AG08395 (cell line): Measurements from ENCODE around the gene HES5.

Experiments used
- DNase-seq: peaks from one replicate; pipeline ENCODE4 v3.0.0; 2012; ENCODE audit warnings: mixed read lengths, low spot score

HES5 gene

GRCh38 chr1:2530513-2531361 lies 674 bp upstream of the HES5 start:
- no peak for DNase-seq

DNA sequence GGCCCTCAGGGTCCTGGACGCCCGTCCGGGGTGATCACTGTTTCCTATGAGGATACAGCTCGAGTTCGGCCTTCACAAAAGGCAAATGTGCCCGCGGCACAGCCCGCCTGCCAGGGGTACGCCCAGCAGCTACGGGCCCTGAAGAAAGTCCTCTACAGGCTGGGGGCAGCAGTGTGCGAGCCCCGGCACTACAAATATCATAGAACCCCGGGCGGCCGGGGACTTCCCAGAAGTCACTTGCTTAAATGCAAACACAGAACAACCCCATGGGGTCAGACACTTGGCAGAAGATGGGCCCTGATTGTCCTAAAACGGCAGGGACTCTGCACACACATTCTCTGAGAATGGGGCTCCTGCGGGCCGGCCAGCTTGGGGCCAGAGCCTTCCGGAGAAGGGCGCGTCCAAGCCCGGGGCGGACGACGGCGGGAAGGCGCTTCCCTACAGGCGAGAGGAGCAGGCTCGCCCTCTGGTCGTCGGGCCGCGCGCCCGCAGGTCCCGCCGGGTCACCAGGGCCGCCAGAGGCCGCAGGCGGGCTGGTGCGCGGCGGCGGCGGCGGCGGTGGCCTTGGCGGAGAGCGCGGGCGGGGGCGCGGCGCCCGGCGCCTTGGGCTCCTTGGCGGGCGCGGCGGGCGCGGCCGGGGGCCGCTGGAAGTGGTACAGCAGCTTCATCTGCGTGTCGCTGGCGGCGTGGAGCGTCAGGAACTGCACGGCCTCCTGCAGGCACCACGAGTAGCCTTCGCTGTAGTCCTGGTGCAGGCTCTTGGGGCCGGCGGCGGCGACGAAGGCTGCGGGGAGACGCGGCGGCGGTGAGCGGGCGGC lies 888 bp downstream of the HES5 start:
- DNase-seq: no peak

DNA sequence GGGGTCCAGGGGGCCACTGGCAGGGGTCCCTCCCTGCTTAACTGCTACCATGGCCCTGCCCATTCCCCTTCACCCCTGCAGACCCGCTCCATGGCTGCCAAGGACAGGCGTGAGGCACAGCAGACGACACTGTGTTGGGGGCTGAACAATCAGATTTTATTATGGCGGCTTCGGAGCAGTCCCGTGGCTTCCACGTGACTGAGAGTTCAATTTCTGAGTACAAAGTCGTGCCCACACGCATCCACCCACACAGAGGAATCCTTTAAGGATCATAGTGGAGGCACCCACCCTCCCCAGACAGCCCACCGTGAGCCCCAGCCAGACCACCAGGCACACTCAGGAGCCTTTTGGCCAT lies 1.5 kb downstream of the HES5 start:
- DNase-seq: no peak

DNA sequence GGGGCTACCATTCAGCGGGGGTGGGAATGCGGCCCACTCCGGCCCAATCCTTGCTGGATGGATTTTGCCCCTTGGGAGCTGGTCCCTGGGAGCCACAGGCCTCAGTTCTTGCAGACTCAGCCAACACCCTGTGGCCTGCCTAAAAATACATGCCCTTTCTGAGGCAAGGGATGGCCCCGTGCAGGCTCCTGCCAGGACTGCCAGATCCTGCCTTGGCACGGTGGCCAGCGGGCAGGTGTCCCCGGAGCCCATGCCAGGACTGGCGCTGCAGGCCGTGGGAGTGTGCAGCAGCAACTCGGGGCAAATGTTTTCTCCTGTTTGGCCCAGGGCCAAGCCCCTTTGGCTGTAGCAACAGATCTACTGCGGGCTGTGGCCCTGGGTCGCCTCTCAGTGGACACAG lies 2.0 kb downstream of the HES5 start:
- DNase-seq: no peak

DNA sequence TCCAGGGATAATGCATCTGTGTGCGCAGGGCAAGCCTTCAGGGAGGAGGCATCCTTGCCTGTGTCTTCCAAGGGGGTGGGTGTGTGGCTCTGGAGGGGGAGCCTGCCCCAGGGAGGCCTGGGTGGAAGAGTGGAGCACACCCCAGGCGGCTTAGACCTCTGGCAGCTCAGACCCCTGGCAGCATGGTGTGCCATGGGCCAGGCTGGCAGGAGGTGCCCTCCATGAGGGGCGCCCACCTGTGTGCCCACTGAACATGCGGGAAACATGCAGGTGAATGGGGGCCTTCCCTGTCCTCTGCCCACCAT lies 2.6 kb downstream of the HES5 start:
- DNase-seq: no peak

- peak; percentile 61 for DNase-seq
Observed at GRCh38 chr1:2526824-2527555, 3.1 kb downstream of the HES5 start.

DNA sequence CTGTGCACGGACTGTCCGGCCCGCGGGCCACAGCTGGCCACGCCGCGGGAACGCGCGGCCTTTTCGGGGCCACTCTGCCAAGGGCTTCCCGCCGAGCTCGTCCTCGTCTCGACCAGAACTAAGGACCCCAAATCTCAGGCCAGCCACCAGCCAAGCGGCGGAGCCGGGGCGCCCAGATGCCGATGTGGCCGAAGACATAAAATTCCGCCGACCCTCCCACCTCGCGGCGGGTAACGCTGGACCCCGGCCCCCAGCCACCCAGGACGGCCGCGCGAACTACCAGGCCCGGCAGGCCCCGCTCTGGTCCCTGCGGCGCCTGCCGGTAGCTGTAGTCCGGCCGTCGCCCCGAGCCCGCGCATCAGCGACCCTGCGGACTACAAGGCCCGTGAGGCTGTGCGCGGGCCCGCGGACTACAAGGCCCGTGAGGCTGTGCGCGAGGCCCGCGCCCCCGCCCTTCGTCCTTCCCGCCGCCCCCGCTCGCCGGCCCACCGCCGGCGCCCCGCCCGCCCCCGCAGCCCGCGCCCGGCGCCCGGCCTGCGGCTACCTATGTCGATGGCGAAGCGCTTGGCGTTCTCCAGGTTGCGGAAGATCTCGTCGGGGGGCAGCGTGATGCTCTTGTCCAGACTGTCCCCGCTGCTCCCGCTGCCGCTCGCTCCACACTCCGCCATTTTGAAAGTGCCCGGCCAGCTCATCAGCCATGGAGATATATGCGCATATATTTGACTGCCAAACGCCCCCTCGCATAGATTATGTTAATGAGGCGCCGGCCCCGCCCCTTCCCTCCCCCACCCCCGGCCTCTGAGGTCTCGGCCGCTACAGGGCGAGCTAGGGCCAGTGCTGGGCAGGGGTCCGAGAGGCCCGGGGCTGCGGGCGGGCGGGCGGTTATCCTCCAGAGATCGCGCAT lies 3.9 kb downstream of the HES5 start, which contains the start of gene PANK4:
TSS of gene PANK4 (minus strand) at position 677 of the 904 bp plus-strand sequence. CDS start at position 668, 9 bp downstream.
- peak; percentile 94 for DNase-seq

GRCh38 chr1:2525572-2525919 lies 4.5 kb downstream of the HES5 start:
- no peak for DNase-seq

GRCh38 chr1:2523891-2524609 lies 6.0 kb downstream of the HES5 start:
- no peak for DNase-seq

- no peak for DNase-seq
Observed at GRCh38 chr1:2523191-2523890, 6.7 kb downstream of the HES5 start.

- no peak for DNase-seq
Observed at GRCh38 chr1:2522230-2522629, 7.8 kb downstream of the HES5 start.

- DNase-seq: no peak
Observed at GRCh38 chr1:2520806-2521205, 9.3 kb downstream of the HES5 start.

- no peak for DNase-seq
Observed at GRCh38 chr1:2520206-2520605, 9.9 kb downstream of the HES5 start.

- DNase-seq: no peak
Observed at GRCh38 chr1:2519729-2520128, 10.3 kb downstream of the HES5 start.

- no peak for DNase-seq
Observed at GRCh38 chr1:2519029-2519685, 10.9 kb downstream of the HES5 start.

DNA sequence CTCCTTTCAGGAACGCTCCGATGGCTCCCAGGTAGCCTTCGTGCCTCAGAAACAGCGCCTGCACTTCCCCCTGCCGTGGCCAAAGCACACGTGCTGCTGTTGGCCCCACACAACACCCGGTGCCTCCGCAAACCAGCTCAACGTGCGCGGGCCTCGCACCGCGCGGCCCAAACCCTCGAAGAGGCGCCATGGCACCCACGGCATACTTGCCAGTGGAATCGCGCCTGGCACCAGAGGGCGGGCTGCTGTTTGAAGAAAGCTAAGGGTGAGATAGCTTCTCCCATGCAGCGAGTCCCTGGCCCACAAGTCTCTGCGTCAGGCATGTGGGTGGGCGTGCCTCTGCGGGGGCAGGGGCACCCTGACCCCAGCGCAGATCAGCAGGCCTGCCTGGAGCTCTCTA lies 11.5 kb downstream of the HES5 start:
- no peak for DNase-seq

DNA sequence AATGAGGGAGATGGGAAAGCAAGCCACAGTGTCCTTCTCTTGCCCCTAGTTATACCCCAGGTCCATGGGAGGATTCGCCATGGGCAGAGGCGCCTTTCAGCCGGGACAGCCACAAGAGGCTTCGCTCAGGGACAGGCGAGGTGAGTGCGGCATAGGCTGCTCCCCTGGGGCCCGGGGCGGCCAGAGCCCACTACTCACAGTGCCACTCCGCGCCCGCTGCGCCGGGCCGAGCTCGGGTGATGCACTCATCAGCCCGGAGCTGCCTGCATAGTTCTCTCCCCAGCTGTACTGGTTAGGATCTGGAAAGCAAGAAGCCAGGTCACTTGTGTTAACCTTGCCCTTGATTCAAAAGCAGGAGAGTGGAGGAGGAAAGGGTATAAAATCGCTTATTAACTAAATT lies 12.1 kb downstream of the HES5 start:
- DNase-seq: no peak

- DNase-seq: no peak
Observed at GRCh38 chr1:2516946-2517345, 13.1 kb downstream of the HES5 start.

DNA sequence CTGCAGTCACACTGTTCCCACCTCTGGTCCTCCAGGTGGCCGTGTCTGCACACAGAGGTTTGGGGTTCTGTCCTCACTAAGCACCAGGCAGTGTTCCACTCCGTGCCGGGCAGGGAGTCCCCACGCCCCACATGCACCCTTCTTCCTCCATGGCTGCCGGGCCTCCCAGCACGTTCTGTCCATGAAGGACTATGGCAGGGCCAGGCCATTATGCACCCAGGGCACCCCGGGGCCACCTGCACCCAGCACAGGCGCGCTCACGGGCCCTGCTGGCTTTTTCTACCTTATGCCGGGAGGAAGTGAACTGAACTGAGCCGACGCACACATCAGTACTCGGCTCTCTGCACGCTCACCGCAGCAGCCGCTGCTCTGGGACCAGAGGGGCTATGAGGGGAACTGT lies 13.9 kb downstream of the HES5 start:
- DNase-seq: no peak

- no peak for DNase-seq
Observed at GRCh38 chr1:2515763-2516080, 14.3 kb downstream of the HES5 start.
